ENCODE measurements around the gene PCDHB4. TPM values are rescaled to one million over a fixed set of nuclear protein-coding genes. Genes with fewer than 3 reads are reported as not detected.
"Not testable (repeated sequence)": the region's sequence is repeated elsewhere in the genome, so short reads cannot be mapped to it uniquely, and the experiment has no call there.

Gene PCDHB4
- total and polyA plus RNA-seq, 10 of the 15 experiments (the other 5 are each of a cell fraction or from before 2014, with no cell fraction given): not detected

GRCh38 chr5:141102471-141102870 lies 19.1 kb upstream of the PCDHB4 start:
- H3K36me3 ChIP-seq (ENCODE audit: control insufficient read depth in 2 of 2, insufficient read depth in 2 of 2, low read length in 1 of 2); CTCF ChIA-PET; H4K20me1 ChIP-seq (ENCODE audit: control insufficient read depth, insufficient read depth); H3K4me3 ChIP-seq; DNase-seq (ENCODE audit: low read depth, low spot score); H3K9me3 ChIP-seq (replicated peaks; ENCODE audit: control insufficient read depth, insufficient read depth, low read length); in situ Hi-C loops (cut with MboI); H3K27me3 ChIP-seq (replicated peaks in 1 of 2; ENCODE audit: control insufficient read depth in 2 of 2, insufficient read depth in 2 of 2, low read length in 1 of 2); H2AFZ ChIP-seq (ENCODE audit: control insufficient read depth, low read depth, low read length); H3K4me2 ChIP-seq (ENCODE audit: control insufficient read depth, insufficient read depth); ATAC-seq; H3K4me1 ChIP-seq (ENCODE audit: control insufficient read depth, insufficient read depth, low read length); FAIRE-seq; H3K9ac ChIP-seq (ENCODE audit: control insufficient read depth, insufficient read depth, low read length); POLR2A ChIA-PET; BruUV-seq (replicated peaks); RAD21 ChIA-PET (ENCODE audit: unreplicated experiment); intact Hi-C loops (cut with micrococcal nuclease; ENCODE audit: unreplicated experiment); SMC1A ChIA-PET (ENCODE audit: uncharacterized antibody, unreplicated experiment); H3K79me2 ChIP-seq (ENCODE audit: control insufficient read depth, insufficient read depth, low read length); H3K27ac ChIP-seq (ENCODE audit: control insufficient read depth, insufficient read depth): not testable (repeated sequence)
- 93% methylated on average over 14 of the region's 38 CpGs for WGBS (ENCODE audit: insufficient coverage, insufficient replicate concordance, low lambda C conversion rate, missing lambda C conversion rate)

- Histone ChIP-seq H4K20me1 (ENCODE audit: control insufficient read depth, insufficient read depth) (no peaks in the 10 kb centered on the region), H3K27ac (ENCODE audit: control insufficient read depth, insufficient read depth) (no peak overlapping the region), H2AFZ (ENCODE audit: control insufficient read depth, low read depth, low read length) (no peak overlapping the region), H3K27me3 (replicated peaks in 1 of 2; ENCODE audit: control insufficient read depth in 2 of 2, insufficient read depth in 2 of 2, low read length in 1 of 2) (no peaks in the 10 kb centered on the region), H3K36me3 (ENCODE audit: control insufficient read depth in 2 of 2, insufficient read depth in 2 of 2, low read length in 1 of 2) (no peaks in the 10 kb centered on the region), H3K4me2 (ENCODE audit: control insufficient read depth, insufficient read depth) (no peak overlapping the region), H3K4me3 (no peak overlapping the region), H3K79me2 (ENCODE audit: control insufficient read depth, insufficient read depth, low read length) (no peaks in the 10 kb centered on the region), H3K9ac (ENCODE audit: control insufficient read depth, insufficient read depth, low read length) (no peak overlapping the region), H3K4me1 (ENCODE audit: control insufficient read depth, insufficient read depth, low read length) (no peaks in the 10 kb centered on the region), H3K9me3 (replicated peaks; ENCODE audit: control insufficient read depth, insufficient read depth, low read length) (no peaks in the 10 kb centered on the region; the same call in 2 of the 3 replicates)
- in situ Hi-C loops (cut with MboI) (no loop called here), intact Hi-C loops (cut with micrococcal nuclease; ENCODE audit: unreplicated experiment) (no loop called here)
- FAIRE-seq (no peak), DNase-seq (ENCODE audit: low read depth, low spot score) (no peak), ATAC-seq (no peak)
- CTCF ChIA-PET: interaction anchor here (1.3 kb wide), 1 partner anchor 17 kb away, joined by 5 read pairs; the partner anchor contains the start of gene PCDHB4
- TF ChIP-seq ZNF24 (IDR thresholded peaks at IDR 0.05): no peak
- TF ChIP-seq RAD51 (IDR thresholded peaks at IDR 0.05): no peak
- TF ChIP-seq EED (IDR thresholded peaks at IDR 0.05; ENCODE audit: low read depth): no peak
- TF ChIP-seq SP1 (IDR thresholded peaks at IDR 0.05; ENCODE audit: low read depth, low read length): no peak
- TF ChIP-seq ZBTB33 (IDR thresholded peaks at IDR 0.05): no peak
- no peak for TF ChIP-seq MLLT1 (IDR thresholded peaks at IDR 0.05)
- no peak for TF ChIP-seq NFXL1 (IDR thresholded peaks at IDR 0.05; ENCODE audit: borderline replicate concordance)
- no peak for TF ChIP-seq CHD1 (IDR thresholded peaks at IDR 0.05; ENCODE audit: low read depth, low read length)
- no peak for TF ChIP-seq ZNF384 (IDR thresholded peaks at IDR 0.05; ENCODE audit: borderline replicate concordance, low read depth, low read length)
- no peak for TF ChIP-seq RELA (IDR thresholded peaks at IDR 0.05; ENCODE audit: borderline replicate concordance, partially characterized antibody)
- POLR2A ChIA-PET: no interaction called here
- 41% methylated on average over 2 of the region's 2 CpGs for WGBS (ENCODE audit: insufficient coverage, insufficient replicate concordance, low lambda C conversion rate, missing lambda C conversion rate)
- RAD21 ChIA-PET (ENCODE audit: unreplicated experiment): no interaction called here
- BruUV-seq (replicated peaks): no TSS peak
- SMC1A ChIA-PET (ENCODE audit: uncharacterized antibody, unreplicated experiment): no interaction called here
Observed at GRCh38 chr5:141105350-141105749, 16.3 kb upstream of the PCDHB4 start.
